Esophagus squamous epithelium (tissue), 5 donors: ENCODE measurements around the gene SLC47A2. TPM values are rescaled to one million over a fixed set of nuclear protein-coding genes. Genes with fewer than 3 reads are reported as not detected.
A peak's percentile ranks its signal among the peaks of the same experiment; 100 is the strongest.

Experiments
- DNase-seq: peaks from one replicate; lab custom pipeline; 2025; lab: John Stamatoyannopoulos, UW
- H3K27ac ChIP-seq, 4 donors: fragments of 200-600 bp; sonication (generic); one replicate each; pipeline ENCODE4 v1.5.1; 2016 to 2019; ENCODE audit warnings: mild to moderate bottlenecking in 1 of 4
- H3K27me3 ChIP-seq, 4 donors: fragments of 200-600 bp; sonication (generic); 1 replicate in 3 of 4; 2 replicates in 1 of 4; pipeline versions ENCODE4 v1.5.1 to v1.6.0; 2017 to 2021; ENCODE audit warnings: antibody characterized with exemption in 1 of 4
- H3K36me3 ChIP-seq, 3 donors: fragments of 200-600 bp; sonication (generic); one replicate each; pipeline ENCODE4 v1.5.1; 2016 to 2019
- H3K4me1 ChIP-seq, 3 donors: fragments of 200-600 bp; sonication (generic); one replicate each; pipeline ENCODE4 v1.5.1; 2017 to 2019
- H3K4me3 ChIP-seq, 4 donors: fragments of 200-600 bp; sonication (generic); 1 replicate in 3 of 4; 2 replicates in 1 of 4; pipeline ENCODE4 v1.5.1; 2016 to 2019; ENCODE audit warnings: mild to moderate bottlenecking in 2 of 4, moderate library complexity in 1 of 4
- H3K9me3 ChIP-seq, 3 donors: fragments of 200-600 bp; sonication (generic); one replicate each; pipeline ENCODE4 v1.5.1; 2016 to 2019
- CTCF ChIP-seq, 6 experiments: fragments of 450-650 bp in 4 of 6; fragments of 200-600 bp in 2 of 6; sonication (generic) in 2 of 6; IDR thresholded peaks; one replicate each; pipeline ENCODE4 v1.5.1; 2016 to 2019; ENCODE audit warnings: antibody characterized with exemption in 6 of 6, mild to moderate bottlenecking in 4 of 6, moderate library complexity in 4 of 6
- POLR2A ChIP-seq, 4 donors: fragments of 450-650 bp; IDR thresholded peaks; one replicate each; pipeline ENCODE4 v1.6.1; 2017; ENCODE audit warnings: antibody characterized with exemption in 4 of 4, mild to moderate bottlenecking in 4 of 4, moderate library complexity in 3 of 4
- WGBS, 2 donors: methylation state at CpG; one replicate each; pipeline ENCODE4 v1.1.5; 2018; 5-methylcytosine and 5-hydroxymethylcytosine counted together
- intact Hi-C: fragments of 100-400 bp; cut with DNase I; formaldehyde crosslinking; loops from one replicate; pipeline ENCODE4 v1.15.0; 2022
- total RNA-seq, 4 donors: library from RNA; depleted of rRNA; stranded (reverse); fragments of >200 nt; gene quantifications; one replicate each; pipeline ENCODE4 v1.1.0, GENCODE V29; 2016
- donor health status: DM: yes; HTN: yes; CAD: no.

The SLC47A2 gene
- total RNA-seq, 4 donors from 2014 or later: 0.56 to 2.2 (median 0.76) TPM; not detected in 1

- peaks cover 42 to 91% (median 67%) of the 10 kb centered on the region in 3 donors for H3K4me1 ChIP-seq
- intact Hi-C loops: no loop called here
Observed at GRCh38 chr17:19725486-19725885, 9.1 kb upstream of the SLC47A2 start.

GRCh38 chr17:19724501-19725420 is 8.4 kb upstream of the SLC47A2 start:
- TF ChIP-seq POLR2A (IDR thresholded peaks at IDR 0.05): no peak
- TF ChIP-seq CTCF (IDR thresholded peaks at IDR 0.05): no peak
- whole genome bisulfite sequencing, 2 donors: 29 to 76% methylated on average over 4 to 36 of the region's 55 CpGs
- no peaks in the 10 kb centered on the region for H3K36me3 ChIP-seq
- H3K27ac ChIP-seq: peak overlapping the region; percentile 76 to 89 (median 87)
- peak overlapping the region; percentile 5 to 54 (median 24) for H3K4me3 ChIP-seq
- DNase-seq: no peak
- peaks cover 42 to 93% (median 74%) of the 10 kb centered on the region in 3 donors for H3K4me1 ChIP-seq
- intact Hi-C loops: no loop called here
- H3K9me3 ChIP-seq: no peaks in the 10 kb centered on the region
- H3K27me3 ChIP-seq: no peaks in the 10 kb centered on the region

More at GRCh38 chr17:19725486-19725885, 9.1 kb upstream of the SLC47A2 start:
- no peaks in the 10 kb centered on the region for H3K36me3 ChIP-seq
- no peak for DNase-seq
- H3K27ac ChIP-seq: peak overlapping the region; percentile 76 to 89 (median 87)
- no peak overlapping the region for H3K4me3 ChIP-seq
- H3K27me3 ChIP-seq: no peaks in the 10 kb centered on the region
- no peaks in the 10 kb centered on the region for H3K9me3 ChIP-seq
- WGBS, 2 donors: 77 to 90% methylated on average over 5 of the region's 5 CpGs
- TF ChIP-seq POLR2A (IDR thresholded peaks at IDR 0.05) (no peak), CTCF (IDR thresholded peaks at IDR 0.05) (no peak)

GRCh38 chr17:19723964-19724363 is 7.6 kb upstream of the SLC47A2 start:
- intact Hi-C loops: no loop called here
- DNase-seq: no peak
- Histone ChIP-seq H3K4me1 (peaks cover 40 to 93% (median 71%) of the 10 kb centered on the region in 3 donors), H3K4me3 (peak overlapping the region in 3 of 4 donors; percentile 7 to 54 (median 42)), H3K27ac (peak overlapping the region; percentile 76 to 89 (median 87)), H3K27me3 (no peaks in the 10 kb centered on the region), H3K36me3 (no peaks in the 10 kb centered on the region), H3K9me3 (no peaks in the 10 kb centered on the region)
- TF ChIP-seq POLR2A (IDR thresholded peaks at IDR 0.05): no peak
- no peak for TF ChIP-seq CTCF (IDR thresholded peaks at IDR 0.05)
- 20 to 57% methylated on average over 1 of the region's 1 CpG for WGBS, 2 donors

- H3K9me3 ChIP-seq: no peaks in the 10 kb centered on the region
- no peaks in the 10 kb centered on the region for H3K36me3 ChIP-seq
- no peaks in the 10 kb centered on the region for H3K27me3 ChIP-seq
- H3K27ac ChIP-seq: peak overlapping the region; percentile 24 to 67 (median 44)
- intact Hi-C loops: no loop called here
- no peak overlapping the region for H3K4me3 ChIP-seq
- 40 to 57% methylated on average over 6 to 7 of the region's 9 CpGs for WGBS, 2 donors
- no peak for DNase-seq
- no peak for TF ChIP-seq POLR2A (IDR thresholded peaks at IDR 0.05)
- TF ChIP-seq CTCF (IDR thresholded peaks at IDR 0.05): no peak
- peaks cover 29 to 93% (median 62%) of the 10 kb centered on the region in 3 donors for H3K4me1 ChIP-seq
Observed at GRCh38 chr17:19720631-19721426, 4.4 kb upstream of the SLC47A2 start.
